OCI-LY7 (cell line): ENCODE data around the gene ZNF74. TPM values are rescaled to one million over a fixed set of nuclear protein-coding genes. Genes with fewer than 3 reads are reported as not detected.
"Not testable (repeated sequence)": the region's sequence is repeated elsewhere in the genome, so short reads cannot be mapped to it uniquely, and the experiment has no call there.

Source experiments
- BruUV-seq: library from RNA; stranded (reverse); fragments of 400-500 nt; replicated peaks from 2 replicates; lab custom pipeline; 2021; lab: Mats Ljungman, UMichigan
- CTCF ChIA-PET: fragments of 300-600 bp; sonication (Branson Sonifier 250); formaldehyde crosslinking; loops from one replicate; lab custom pipeline; 2022; ENCODE audit warnings: antibody characterized with exemption; ENCODE audit not compliant: unreplicated experiment; lab: Charles Lee
- POLR2A ChIA-PET: fragments of 300-600 bp; sonication (Branson Sonifier 250); formaldehyde crosslinking; loops from one replicate; lab custom pipeline; 2022; ENCODE audit warnings: antibody characterized with exemption; lab: Charles Lee
- DNase-seq: peaks from one replicate; pipeline ENCODE4 v3.0.0-alpha.2; 2015; ENCODE audit warnings: low spot score
- H2AFZ ChIP-seq: fragments of 200-600 bp; sonication (generic), shearing (Covaris generic); 2 replicates; pipeline ENCODE4 v1.6.1; 2014; ENCODE audit warnings: mild to moderate bottlenecking, antibody characterized with exemption, low read length, moderate library complexity
- H3K27ac ChIP-seq: fragments of 200-600 bp; sonication (generic); 2 replicates; pipeline ENCODE4 v1.5.1; 2014; ENCODE audit warnings: mixed run types, low read depth, mild to moderate bottlenecking, moderate library complexity, low read length, inconsistent platforms; ENCODE audit not compliant: poor library complexity, severe bottlenecking
- H3K36me3 ChIP-seq: fragments of 200-600 bp; sonication (generic); 2 replicates; pipeline ENCODE4 v1.6.1; 2014; ENCODE audit warnings: mild to moderate bottlenecking, antibody characterized with exemption, low read length, moderate library complexity, mixed read lengths; ENCODE audit not compliant: insufficient read depth
- H3K4me1 ChIP-seq: fragments of 200-600 bp; sonication (generic); 2 replicates; pipeline ENCODE4 v1.5.1; 2014; ENCODE audit warnings: mild to moderate bottlenecking, low read length; ENCODE audit not compliant: insufficient read depth, poor library complexity, severe bottlenecking
- H3K4me2 ChIP-seq: fragments of 200-600 bp; sonication (generic); 2 replicates; pipeline ENCODE4 v1.6.1; 2014; ENCODE audit warnings: mild to moderate bottlenecking, low read length
- H3K4me3 ChIP-seq: fragments of 200-600 bp; sonication (generic); 2 replicates; pipeline ENCODE4 v1.5.1; 2014; ENCODE audit warnings: mild to moderate bottlenecking, low read depth, low read length; ENCODE audit not compliant: poor library complexity, severe bottlenecking
- H3K79me2 ChIP-seq: fragments of 200-600 bp; sonication (generic); 2 replicates; pipeline ENCODE4 v1.6.1; 2016; ENCODE audit warnings: low read depth, mild to moderate bottlenecking, low read length, moderate library complexity, mixed read lengths; ENCODE audit not compliant: insufficient read depth
- H3K9me2 ChIP-seq: fragments of 200-600 bp; sonication (generic); 2 replicates; pipeline ENCODE4 v1.6.1; 2016; ENCODE audit warnings: mild to moderate bottlenecking, low read length, mixed read lengths; ENCODE audit not compliant: insufficient read depth
- H3K9me3 ChIP-seq: fragments of 200-600 bp; sonication (generic); 2 replicates; pipeline ENCODE4 v1.6.1; 2014; ENCODE audit warnings: mild to moderate bottlenecking, mixed run types, low read length, mixed read lengths
- H4K20me1 ChIP-seq: fragments of 200-600 bp; sonication (generic); 2 replicates; pipeline ENCODE4 v1.6.1; 2014; ENCODE audit warnings: mild to moderate bottlenecking, antibody characterized with exemption, low read length, moderate library complexity, mixed read lengths; ENCODE audit not compliant: insufficient read depth
- CTCF ChIP-seq: fragments of 200-600 bp; sonication (generic); conservative IDR thresholded peaks from 2 replicates; pipeline ENCODE4 v1.5.1; 2014; ENCODE audit warnings: mild to moderate bottlenecking, antibody characterized with exemption, low read length, moderate library complexity, mixed read lengths
- EZH2phosphoT487 ChIP-seq: fragments of 200-600 bp; sonication (generic); IDR thresholded peaks from 2 replicates; pipeline ENCODE4 v1.6.1; 2018; ENCODE audit warnings: low read depth, borderline replicate concordance, mild to moderate bottlenecking, mixed run types, antibody characterized with exemption, low read length, moderate library complexity, mixed read lengths
- intact Hi-C: fragments of 100-400 bp; cut with micrococcal nuclease; formaldehyde crosslinking; loops from one replicate; pipeline ENCODE4 v1.10.0; 2022; ENCODE audit not compliant: unreplicated experiment
- total RNA-seq, 2 experiments: library from RNA; depleted of rRNA in 1 of 2; stranded (reverse); fragments of >200 nt in 1 of 2; shearing (Covaris generic) in 1 of 2; gene quantifications; 2 replicates each; pipeline ENCODE4 v1.2.3, GENCODE V29; 2014 to 2022

The ZNF74 gene
- total RNA-seq, 2 experiments from 2014 or later: not detected

- Histone ChIP-seq H4K20me1 (no peaks in the 10 kb centered on the region), H3K27ac (no peak overlapping the region), H2AFZ (no peak overlapping the region), H3K79me2 (no peaks in the 10 kb centered on the region), H3K4me2 (no peak overlapping the region), H3K9me3 (peaks cover 5% of the 10 kb centered on the region; the same call in 1 of the 2 replicates), H3K4me1 (no peaks in the 10 kb centered on the region), H3K36me3 (no peaks in the 10 kb centered on the region), H3K4me3 (no peak overlapping the region), H3K9me2 (no peaks in the 10 kb centered on the region)
- BruUV-seq: no TSS peak
- TF ChIP-seq EZH2phosphoT487 (no peak), CTCF (no peak)
- CTCF ChIA-PET: no interaction called here
- no peak for DNase-seq
- POLR2A ChIA-PET: no interaction called here
- intact Hi-C loops: no loop called here
Measured at GRCh38 chr22:20389288-20389687, 4.7 kb upstream of the ZNF74 start.

GRCh38 chr22:20390394-20390907 lies 3.5 kb upstream of the ZNF74 start:
- no TSS peak for BruUV-seq
- no peaks in the 10 kb centered on the region for H4K20me1 ChIP-seq
- no peak overlapping the region for H2AFZ ChIP-seq
- H3K36me3 ChIP-seq: no peaks in the 10 kb centered on the region
- H3K4me3 ChIP-seq: no peak overlapping the region
- H3K4me1 ChIP-seq: no peaks in the 10 kb centered on the region
- H3K27ac ChIP-seq: no peak overlapping the region
- H3K79me2 ChIP-seq: no peaks in the 10 kb centered on the region
- H3K4me2 ChIP-seq: no peak overlapping the region
- peaks cover 5% of the 10 kb centered on the region; the same call in 1 of the 2 replicates for H3K9me3 ChIP-seq
- TF ChIP-seq EZH2phosphoT487 (no peak), CTCF (no peak)
- no peak for DNase-seq
- CTCF ChIA-PET: no interaction called here
- intact Hi-C loops: no loop called here
- H3K9me2 ChIP-seq: no peaks in the 10 kb centered on the region
- POLR2A ChIA-PET: no interaction called here

GRCh38 chr22:20391222-20391621 lies 2.7 kb upstream of the ZNF74 start:
- DNase-seq: no peak
- no peak overlapping the region for H3K4me2 ChIP-seq
- no peaks in the 10 kb centered on the region for H3K79me2 ChIP-seq
- BruUV-seq: no TSS peak
- intact Hi-C loops: no loop called here
- ChIA-PET POLR2A (no interaction called here), CTCF (no interaction called here)
- no peaks in the 10 kb centered on the region for H4K20me1 ChIP-seq
- no peak overlapping the region for H3K27ac ChIP-seq
- TF ChIP-seq CTCF (no peak), EZH2phosphoT487 (no peak)
- no peak overlapping the region for H2AFZ ChIP-seq
- no peaks in the 10 kb centered on the region for H3K9me2 ChIP-seq
- H3K4me1 ChIP-seq: no peaks in the 10 kb centered on the region
- H3K9me3 ChIP-seq: peaks cover 5% of the 10 kb centered on the region; the same call in 1 of the 2 replicates
- H3K4me3 ChIP-seq: no peak overlapping the region
- H3K36me3 ChIP-seq: no peaks in the 10 kb centered on the region

DNA sequence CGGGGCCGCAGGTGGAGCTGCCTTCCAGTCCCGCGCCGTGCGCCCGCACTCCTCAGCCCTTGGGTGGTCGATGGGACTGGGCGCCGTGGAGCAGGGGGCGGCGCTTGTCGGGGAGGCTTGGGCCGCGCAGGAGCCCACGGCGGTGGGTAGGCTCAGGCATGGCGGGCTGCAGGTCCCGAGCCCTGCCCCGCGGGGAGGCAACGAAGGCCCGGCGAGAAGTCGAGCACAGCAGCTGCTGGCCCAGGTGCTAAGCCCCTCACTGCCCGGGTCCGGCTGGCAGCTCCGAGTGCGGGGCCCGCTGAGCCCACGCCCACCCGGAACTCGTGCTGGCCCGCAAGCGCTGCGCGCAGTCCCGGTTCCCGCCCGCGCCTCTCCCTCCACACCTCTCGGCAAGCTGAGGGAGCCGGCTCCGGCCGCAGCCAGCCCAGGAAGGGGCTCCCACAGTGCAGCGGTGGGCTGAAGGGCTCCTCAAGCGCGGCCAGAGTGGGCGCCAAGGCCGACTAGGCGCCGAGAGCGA lies 1.5 kb upstream of the ZNF74 start:
- H3K79me2 ChIP-seq, H2AFZ ChIP-seq, H3K27ac ChIP-seq, H4K20me1 ChIP-seq, intact Hi-C loops, H3K4me2 ChIP-seq, CTCF ChIA-PET, BruUV-seq, H3K4me3 ChIP-seq, DNase-seq, H3K9me2 ChIP-seq, H3K36me3 ChIP-seq, H3K9me3 ChIP-seq, POLR2A ChIA-PET, H3K4me1 ChIP-seq: not testable (repeated sequence)
